A549 (cell line): ENCODE measurements around the gene TMED8.

ENCODE experiments used
- BHLHE40 ChIP-seq: IDR thresholded peaks from 2 replicates; pipeline ENCODE4 v1.6.1; 2012; ENCODE audit warnings: low read depth, low read length, inconsistent platforms
- CBX2 ChIP-seq: fragments of 200-600 bp; sonication (generic); IDR thresholded peaks from 2 replicates; pipeline ENCODE4 v1.6.1; 2016; ENCODE audit warnings: low read depth, mild to moderate bottlenecking, borderline replicate concordance
- CEBPB ChIP-seq, 2 experiments: fragments of >200 bp in 1 of 2; sonication (Bioruptor Twin) in 1 of 2; formaldehyde crosslinking in 1 of 2; IDR thresholded peaks; 2 replicates each; pipeline ENCODE4 v1.6.1; 2012 to 2016
- CTCF ChIP-seq: fragments of >200 bp; sonication (Bioruptor Twin); formaldehyde crosslinking; IDR thresholded peaks from 3 replicates; pipeline ENCODE4 v1.5.1; 2016
- EHMT2 ChIP-seq: fragments of 200-600 bp; sonication (generic); IDR thresholded peaks from 2 replicates; pipeline ENCODE4 v1.6.1; 2016; ENCODE audit warnings: antibody characterized with exemption, low read depth, mild to moderate bottlenecking, moderate library complexity
- EP300 ChIP-seq, 2 experiments: fragments of >200 bp; sonication (Bioruptor Twin); formaldehyde crosslinking; IDR thresholded peaks; 2 replicates in 1 of 2; 3 replicates in 1 of 2; pipeline ENCODE4 v1.6.1; 2016 to 2017
- KDM1A ChIP-seq: fragments of 200-600 bp; sonication (generic); IDR thresholded peaks from 2 replicates; pipeline ENCODE4 v1.6.1; 2016; ENCODE audit warnings: low read depth, mild to moderate bottlenecking
- POLR2A ChIP-seq: IDR thresholded peaks from 2 replicates; pipeline ENCODE4 v1.6.1; 2012; ENCODE audit warnings: mild to moderate bottlenecking, low read length
- TP53 ChIP-seq: fragments of 250-450 bp; sonication (Bioruptor Pico); IDR thresholded peaks from 2 replicates; pipeline ENCODE4 v1.5.0; 2021; ENCODE audit warnings: mild to moderate bottlenecking, moderate library complexity
- TF ChIP-seq, protein P1 (sequence below): fragments of 200-600 bp; sonication (generic); IDR thresholded peaks from 2 replicates; pipeline ENCODE4 v1.6.1; 2016; ENCODE audit warnings: antibody characterized with exemption, mild to moderate bottlenecking, moderate library complexity

GRCh38 chr14:77316872-77317301 lies 60.0 kb downstream of the TMED8 start:
- TF ChIP-seq EP300 (IDR thresholded peaks at IDR 0.05) (no peak), POLR2A (no peak), CBX2 (no peak), EHMT2 (no peak), BHLHE40 (no peak), CTCF (no peak), CEBPB (IDR thresholded peaks at IDR 0.05) (no peak), TP53 (no peak), KDM1A (no peak)
- TF ChIP-seq, protein P1, sequence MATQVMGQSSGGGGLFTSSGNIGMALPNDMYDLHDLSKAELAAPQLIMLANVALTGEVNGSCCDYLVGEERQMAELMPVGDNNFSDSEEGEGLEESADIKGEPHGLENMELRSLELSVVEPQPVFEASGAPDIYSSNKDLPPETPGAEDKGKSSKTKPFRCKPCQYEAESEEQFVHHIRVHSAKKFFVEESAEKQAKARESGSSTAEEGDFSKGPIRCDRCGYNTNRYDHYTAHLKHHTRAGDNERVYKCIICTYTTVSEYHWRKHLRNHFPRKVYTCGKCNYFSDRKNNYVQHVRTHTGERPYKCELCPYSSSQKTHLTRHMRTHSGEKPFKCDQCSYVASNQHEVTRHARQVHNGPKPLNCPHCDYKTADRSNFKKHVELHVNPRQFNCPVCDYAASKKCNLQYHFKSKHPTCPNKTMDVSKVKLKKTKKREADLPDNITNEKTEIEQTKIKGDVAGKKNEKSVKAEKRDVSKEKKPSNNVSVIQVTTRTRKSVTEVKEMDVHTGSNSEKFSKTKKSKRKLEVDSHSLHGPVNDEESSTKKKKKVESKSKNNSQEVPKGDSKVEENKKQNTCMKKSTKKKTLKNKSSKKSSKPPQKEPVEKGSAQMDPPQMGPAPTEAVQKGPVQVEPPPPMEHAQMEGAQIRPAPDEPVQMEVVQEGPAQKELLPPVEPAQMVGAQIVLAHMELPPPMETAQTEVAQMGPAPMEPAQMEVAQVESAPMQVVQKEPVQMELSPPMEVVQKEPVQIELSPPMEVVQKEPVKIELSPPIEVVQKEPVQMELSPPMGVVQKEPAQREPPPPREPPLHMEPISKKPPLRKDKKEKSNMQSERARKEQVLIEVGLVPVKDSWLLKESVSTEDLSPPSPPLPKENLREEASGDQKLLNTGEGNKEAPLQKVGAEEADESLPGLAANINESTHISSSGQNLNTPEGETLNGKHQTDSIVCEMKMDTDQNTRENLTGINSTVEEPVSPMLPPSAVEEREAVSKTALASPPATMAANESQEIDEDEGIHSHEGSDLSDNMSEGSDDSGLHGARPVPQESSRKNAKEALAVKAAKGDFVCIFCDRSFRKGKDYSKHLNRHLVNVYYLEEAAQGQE = no peak
